ENCODE results near the gene DOCK1.

The DOCK1 gene

DNA sequence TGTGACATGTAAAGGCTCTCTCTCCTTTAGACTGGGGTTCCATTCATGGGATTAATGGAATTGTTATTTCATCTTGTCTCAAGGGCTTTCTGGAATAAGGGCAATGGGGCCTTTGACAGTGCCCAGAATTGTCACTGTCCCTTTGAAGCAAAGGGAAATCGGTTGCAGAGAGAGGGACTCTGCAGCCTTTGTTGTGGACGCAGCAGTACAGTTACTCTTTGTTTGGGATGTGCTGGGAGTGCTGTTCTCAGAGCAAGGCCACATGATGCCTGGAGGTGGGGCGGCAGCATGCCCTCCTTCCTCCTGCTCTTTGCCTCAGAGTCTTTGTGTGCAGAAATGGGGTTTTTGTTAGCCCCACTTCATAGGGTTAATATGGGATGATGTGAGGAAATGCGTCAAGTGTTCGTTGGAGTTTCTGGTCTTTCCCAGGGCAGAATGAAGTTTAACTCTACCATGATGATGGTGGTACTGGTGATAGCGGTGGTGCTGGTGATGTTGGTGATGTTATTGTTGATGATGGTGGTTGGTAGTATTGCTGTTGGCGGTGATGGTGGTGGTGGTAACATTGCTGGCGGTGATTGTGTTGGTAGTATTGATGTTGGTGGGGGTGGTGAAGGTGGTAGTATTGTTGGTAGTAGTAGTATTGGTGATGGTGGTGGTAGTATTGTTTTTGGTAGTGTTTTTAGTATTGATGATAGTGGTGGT is 45.3 kb downstream of the DOCK1 start:
- no peaks in the 10 kb centered on the region for H3K4me1 ChIP-seq (ENCODE audit: control insufficient read depth, insufficient read depth, low read length)
- H3K27ac ChIP-seq (ENCODE audit: low read length) = no peak overlapping the region
- H3K27me3 ChIP-seq (ENCODE audit: control insufficient read depth in 1 of 2, insufficient read depth in 2 of 2, low read length in 2 of 2) = no peaks in the 10 kb centered on the region
- no peak overlapping the region for H3K4me3 ChIP-seq (ENCODE audit: low read length in 2 of 2)
- H3K9ac ChIP-seq (ENCODE audit: low read length in 2 of 2) = no peak overlapping the region
- no peaks in the 10 kb centered on the region for H3K9me3 ChIP-seq (ENCODE audit: control insufficient read depth in 2 of 2, low read length in 2 of 2)
- H3K36me3 ChIP-seq (ENCODE audit: control insufficient read depth in 2 of 2, insufficient read depth in 2 of 2, low read length in 2 of 2) = no peaks in the 10 kb centered on the region

DNA sequence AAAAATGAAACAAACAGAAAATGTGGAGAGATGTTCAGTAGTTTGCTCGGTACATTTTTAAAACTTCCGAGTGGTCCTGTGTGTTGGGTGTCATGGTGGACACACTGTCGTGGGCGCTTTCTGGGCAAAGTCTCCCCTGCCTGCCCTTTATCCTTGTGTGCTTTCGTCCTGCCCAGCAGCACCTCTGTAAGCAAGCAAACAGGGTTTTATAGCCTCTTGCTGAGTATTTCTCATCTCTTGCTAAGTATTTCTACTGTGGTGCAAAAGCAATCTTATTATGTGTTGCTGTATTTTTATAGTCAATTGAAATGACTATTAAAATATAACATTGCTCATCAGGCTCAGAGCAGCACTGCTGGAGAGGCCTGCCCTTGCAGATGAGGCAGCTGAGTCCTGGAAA is 48.7 kb downstream of the DOCK1 start:
- H3K27ac ChIP-seq (ENCODE audit: low read length) = no peak overlapping the region
- H3K4me1 ChIP-seq (ENCODE audit: control insufficient read depth, insufficient read depth, low read length) = no peaks in the 10 kb centered on the region
- no peaks in the 10 kb centered on the region for H3K27me3 ChIP-seq (ENCODE audit: control insufficient read depth in 1 of 2, insufficient read depth in 2 of 2, low read length in 2 of 2)
- H3K4me3 ChIP-seq (ENCODE audit: low read length in 2 of 2) = no peak overlapping the region
- no peaks in the 10 kb centered on the region for H3K36me3 ChIP-seq (ENCODE audit: control insufficient read depth in 2 of 2, insufficient read depth in 2 of 2, low read length in 2 of 2)
- H3K9ac ChIP-seq (ENCODE audit: low read length in 2 of 2) = no peak overlapping the region
- no peaks in the 10 kb centered on the region for H3K9me3 ChIP-seq (ENCODE audit: control insufficient read depth in 2 of 2, low read length in 2 of 2)

DNA sequence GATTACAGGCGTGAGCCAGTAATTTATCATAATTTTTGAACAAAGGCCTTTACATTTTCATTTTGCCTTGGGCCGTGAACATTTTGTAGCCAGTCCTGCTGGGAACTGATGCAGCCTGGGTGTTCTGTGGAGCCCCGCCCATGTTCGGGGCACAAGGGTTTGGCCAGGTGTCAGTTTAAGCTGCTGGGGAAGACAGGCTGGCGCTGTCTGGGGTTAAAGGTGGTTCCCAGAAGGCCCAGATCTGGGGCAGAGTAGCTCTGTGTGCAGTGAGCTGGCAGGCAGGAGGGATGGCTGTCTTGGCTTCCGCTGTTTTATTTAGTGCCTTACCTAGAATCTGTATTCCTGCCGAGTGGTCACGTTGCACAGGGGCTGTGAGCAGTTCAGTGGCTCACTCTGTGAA is 50.2 kb downstream of the DOCK1 start:
- Histone ChIP-seq H3K36me3 (ENCODE audit: control insufficient read depth in 2 of 2, insufficient read depth in 2 of 2, low read length in 2 of 2) (no peaks in the 10 kb centered on the region), H3K27me3 (ENCODE audit: control insufficient read depth in 1 of 2, insufficient read depth in 2 of 2, low read length in 2 of 2) (no peaks in the 10 kb centered on the region), H3K9me3 (ENCODE audit: control insufficient read depth in 2 of 2, low read length in 2 of 2) (no peaks in the 10 kb centered on the region), H3K27ac (ENCODE audit: low read length) (no peak overlapping the region), H3K4me1 (ENCODE audit: control insufficient read depth, insufficient read depth, low read length) (no peaks in the 10 kb centered on the region), H3K9ac (ENCODE audit: low read length in 2 of 2) (no peak overlapping the region), H3K4me3 (ENCODE audit: low read length in 2 of 2) (no peak overlapping the region)

DNA sequence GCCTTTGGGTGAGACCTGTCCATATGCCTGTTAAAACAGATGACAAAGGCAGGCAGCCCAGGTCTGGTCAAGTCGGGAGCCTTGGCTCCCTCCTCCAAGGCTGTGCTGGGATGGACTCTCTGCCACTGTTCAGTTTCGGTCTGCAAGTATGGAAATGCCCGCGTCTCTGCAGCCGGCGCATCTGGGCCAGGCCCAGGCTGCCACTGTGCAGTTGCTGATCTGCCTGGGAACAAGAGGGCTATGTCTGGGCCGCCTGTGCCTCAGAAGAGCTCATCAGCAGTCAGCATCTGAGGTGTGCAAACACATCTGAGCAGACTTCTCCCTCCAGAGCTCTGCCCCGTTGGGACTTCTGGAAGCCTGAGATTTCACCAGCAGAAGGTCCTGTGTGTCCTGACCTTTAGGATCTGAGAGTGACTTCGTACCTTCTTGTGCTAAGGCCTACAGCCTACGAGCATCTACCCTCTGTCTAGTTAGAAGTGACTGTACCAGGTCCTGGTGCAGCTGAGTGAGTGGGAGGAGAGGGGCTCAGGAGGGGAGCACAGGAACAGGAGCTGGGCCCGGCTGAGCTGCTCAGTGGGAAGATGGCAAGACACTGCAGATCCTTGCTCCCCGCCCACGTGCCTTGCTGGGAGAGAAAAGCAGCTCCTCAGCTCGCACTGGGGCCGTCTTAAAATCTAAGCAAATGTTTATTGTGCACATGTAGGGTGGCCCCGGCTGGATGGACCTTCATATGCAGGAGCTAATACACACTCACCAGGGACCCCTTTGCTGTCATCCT is 50.9 kb downstream of the DOCK1 start:
- no peak overlapping the region for H3K4me3 ChIP-seq (ENCODE audit: low read length in 2 of 2)

DNA sequence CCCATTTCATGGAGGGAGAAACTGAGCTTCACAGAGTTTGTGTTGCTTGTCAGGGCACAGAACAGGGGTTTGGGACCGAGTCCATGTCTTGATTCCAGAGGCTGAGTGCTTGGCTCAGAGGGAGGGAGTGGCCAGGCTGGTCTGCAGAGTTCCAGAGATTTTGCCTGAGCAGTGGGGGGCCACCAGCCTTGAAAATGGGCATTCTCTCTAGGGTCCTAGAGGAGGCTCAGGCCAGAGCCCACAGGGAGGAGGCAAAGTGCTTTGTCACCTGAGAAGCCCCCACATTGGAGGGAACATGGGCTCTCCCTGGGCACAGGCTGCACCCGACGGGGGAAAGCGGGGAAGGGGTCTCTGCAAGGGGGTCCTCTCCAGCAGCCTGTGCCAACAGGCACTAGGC is 51.5 kb downstream of the DOCK1 start:
- Histone ChIP-seq H3K9ac (ENCODE audit: low read length in 2 of 2) (no peak overlapping the region), H3K27me3 (ENCODE audit: control insufficient read depth in 1 of 2, insufficient read depth in 2 of 2, low read length in 2 of 2) (no peaks in the 10 kb centered on the region), H3K9me3 (ENCODE audit: control insufficient read depth in 2 of 2, low read length in 2 of 2) (no peaks in the 10 kb centered on the region), H3K36me3 (ENCODE audit: control insufficient read depth in 2 of 2, insufficient read depth in 2 of 2, low read length in 2 of 2) (no peaks in the 10 kb centered on the region), H3K27ac (ENCODE audit: low read length) (no peak overlapping the region), H3K4me1 (ENCODE audit: control insufficient read depth, insufficient read depth, low read length) (no peaks in the 10 kb centered on the region), H3K4me3 (ENCODE audit: low read length in 2 of 2) (no peak overlapping the region)

More for the DNA sequence above, 50.9 kb downstream of the DOCK1 start:
- no peaks in the 10 kb centered on the region for H3K36me3 ChIP-seq (ENCODE audit: control insufficient read depth in 2 of 2, insufficient read depth in 2 of 2, low read length in 2 of 2)
- H3K9me3 ChIP-seq (ENCODE audit: control insufficient read depth in 2 of 2, low read length in 2 of 2) = no peaks in the 10 kb centered on the region
- H3K27me3 ChIP-seq (ENCODE audit: control insufficient read depth in 1 of 2, insufficient read depth in 2 of 2, low read length in 2 of 2) = no peaks in the 10 kb centered on the region
- H3K4me1 ChIP-seq (ENCODE audit: control insufficient read depth, insufficient read depth, low read length) = no peaks in the 10 kb centered on the region
- H3K9ac ChIP-seq (ENCODE audit: low read length in 2 of 2) = no peak overlapping the region
- no peak overlapping the region for H3K27ac ChIP-seq (ENCODE audit: low read length)

DNA sequence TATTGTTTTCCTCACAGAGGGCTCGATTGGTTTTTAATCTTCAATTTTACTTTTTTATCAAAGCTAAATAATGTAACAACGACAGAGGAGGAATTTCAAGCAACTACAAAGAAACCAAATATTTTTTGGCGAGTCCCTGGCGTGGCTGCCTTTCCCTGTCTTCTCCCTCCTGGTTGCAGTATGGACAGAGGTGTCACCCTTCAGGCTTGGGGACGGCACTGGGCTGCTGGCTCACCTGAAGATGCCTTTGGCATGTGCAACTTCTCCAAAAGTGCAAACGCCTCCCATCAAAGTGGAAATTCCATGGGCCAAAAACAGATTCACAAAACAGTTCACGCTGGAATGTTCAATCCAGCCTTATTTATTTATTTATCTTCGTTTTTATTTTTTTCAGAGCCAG is 51.9 kb downstream of the DOCK1 start:
- H3K36me3 ChIP-seq (ENCODE audit: control insufficient read depth in 2 of 2, insufficient read depth in 2 of 2, low read length in 2 of 2) = no peaks in the 10 kb centered on the region
- no peak overlapping the region for H3K27ac ChIP-seq (ENCODE audit: low read length)
- H3K4me1 ChIP-seq (ENCODE audit: control insufficient read depth, insufficient read depth, low read length) = no peaks in the 10 kb centered on the region
- no peaks in the 10 kb centered on the region for H3K27me3 ChIP-seq (ENCODE audit: control insufficient read depth in 1 of 2, insufficient read depth in 2 of 2, low read length in 2 of 2)
- H3K9ac ChIP-seq (ENCODE audit: low read length in 2 of 2) = no peak overlapping the region
- no peak overlapping the region for H3K4me3 ChIP-seq (ENCODE audit: low read length in 2 of 2)
- H3K9me3 ChIP-seq (ENCODE audit: control insufficient read depth in 2 of 2, low read length in 2 of 2) = no peaks in the 10 kb centered on the region

DNA sequence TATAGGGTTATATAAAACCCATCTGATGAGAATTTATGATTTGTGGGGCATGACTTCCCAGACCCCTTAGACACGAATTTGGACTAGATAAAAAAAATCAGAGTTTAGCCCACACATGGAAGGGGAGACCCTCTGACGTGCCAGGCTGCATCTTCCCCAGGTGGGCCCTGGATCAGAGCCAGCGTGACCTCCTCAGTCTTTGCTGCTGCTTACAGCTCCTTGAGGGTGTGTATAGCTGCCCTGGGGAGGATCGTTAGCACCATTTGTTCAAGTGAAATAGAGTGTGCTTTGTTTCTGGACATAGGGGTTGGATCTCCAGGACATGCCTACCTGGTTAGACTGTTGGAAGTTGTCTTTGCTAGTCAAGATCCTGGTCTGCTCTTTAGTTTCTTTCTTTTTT is 54.2 kb downstream of the DOCK1 start:
- Histone ChIP-seq H3K4me3 (ENCODE audit: low read length in 2 of 2) (no peak overlapping the region), H3K27me3 (ENCODE audit: control insufficient read depth in 1 of 2, insufficient read depth in 2 of 2, low read length in 2 of 2) (no peaks in the 10 kb centered on the region), H3K9ac (ENCODE audit: low read length in 2 of 2) (no peak overlapping the region), H3K27ac (ENCODE audit: low read length) (no peak overlapping the region), H3K9me3 (ENCODE audit: control insufficient read depth in 2 of 2, low read length in 2 of 2) (no peaks in the 10 kb centered on the region), H3K36me3 (ENCODE audit: control insufficient read depth in 2 of 2, insufficient read depth in 2 of 2, low read length in 2 of 2) (no peaks in the 10 kb centered on the region), H3K4me1 (ENCODE audit: control insufficient read depth, insufficient read depth, low read length) (no peaks in the 10 kb centered on the region)

DNA sequence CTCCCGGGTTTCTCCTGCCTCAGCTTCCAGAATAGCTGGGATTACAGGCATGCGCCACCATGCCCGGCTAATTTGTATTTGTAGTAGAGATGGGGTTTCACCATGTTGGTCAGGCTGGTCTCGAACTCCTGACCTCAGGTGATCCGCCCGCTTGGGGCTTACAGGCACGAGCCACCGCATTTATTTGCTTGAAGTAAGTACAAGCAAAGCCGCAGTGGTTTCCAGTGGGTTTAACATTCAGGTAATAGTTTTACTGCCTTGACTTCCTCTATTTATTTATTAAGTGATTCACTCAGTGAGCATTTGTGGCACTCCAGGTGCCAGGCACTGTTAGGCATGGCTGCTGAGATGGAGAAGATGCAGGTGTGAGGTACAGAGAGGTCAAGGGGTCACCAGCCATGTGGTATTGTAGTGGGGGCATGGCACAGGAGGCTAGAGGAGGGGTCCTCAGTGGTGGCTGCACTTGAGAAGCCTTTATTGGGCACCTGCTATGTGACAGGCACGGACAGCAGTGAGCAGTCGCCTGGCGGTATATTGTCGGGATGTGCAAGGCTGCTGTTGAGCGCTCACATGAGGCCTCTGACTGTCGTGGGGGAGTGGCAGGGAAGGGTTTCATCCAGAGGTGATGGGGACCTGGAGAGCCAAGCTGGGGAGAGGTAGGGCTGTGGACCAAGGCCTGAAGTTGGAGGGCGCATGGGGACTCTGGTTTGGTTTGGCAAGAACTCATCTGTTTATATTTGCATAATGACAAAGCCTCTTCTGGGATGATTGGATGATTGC is 54.9 kb downstream of the DOCK1 start:
- H3K9ac ChIP-seq (ENCODE audit: low read length in 2 of 2) = no peak overlapping the region
- H3K36me3 ChIP-seq (ENCODE audit: control insufficient read depth in 2 of 2, insufficient read depth in 2 of 2, low read length in 2 of 2) = no peaks in the 10 kb centered on the region
- H3K27me3 ChIP-seq (ENCODE audit: control insufficient read depth in 1 of 2, insufficient read depth in 2 of 2, low read length in 2 of 2) = no peaks in the 10 kb centered on the region
- H3K4me3 ChIP-seq (ENCODE audit: low read length in 2 of 2) = no peak overlapping the region
- no peak overlapping the region for H3K27ac ChIP-seq (ENCODE audit: low read length)
- H3K9me3 ChIP-seq (ENCODE audit: control insufficient read depth in 2 of 2, low read length in 2 of 2) = no peaks in the 10 kb centered on the region
- H3K4me1 ChIP-seq (ENCODE audit: control insufficient read depth, insufficient read depth, low read length) = no peaks in the 10 kb centered on the region

DNA sequence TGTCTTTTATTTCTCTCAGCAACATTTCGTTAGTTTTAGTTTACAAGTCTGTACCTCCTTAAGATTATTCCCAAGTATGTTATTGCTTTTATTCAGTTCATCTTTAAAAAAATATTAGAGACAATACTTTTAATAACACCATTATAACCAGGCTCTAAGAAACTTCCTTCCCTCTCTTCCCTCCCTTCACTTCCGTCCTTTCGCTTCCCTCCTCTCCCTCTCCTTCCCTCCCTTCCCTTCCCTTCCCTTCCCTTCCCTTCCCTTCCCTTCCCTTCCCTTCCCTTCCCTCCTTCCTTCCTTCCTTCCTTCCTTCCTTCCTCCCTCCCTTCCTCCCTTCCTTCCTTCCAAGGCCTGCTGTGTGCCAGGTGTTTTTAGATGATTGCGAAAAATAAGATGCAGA is 58.1 kb downstream of the DOCK1 start:
- no peaks in the 10 kb centered on the region for H3K9me3 ChIP-seq (ENCODE audit: control insufficient read depth in 2 of 2, low read length in 2 of 2)
- no peak overlapping the region for H3K27ac ChIP-seq (ENCODE audit: low read length)
- H3K9ac ChIP-seq (ENCODE audit: low read length in 2 of 2) = no peak overlapping the region
- no peaks in the 10 kb centered on the region for H3K36me3 ChIP-seq (ENCODE audit: control insufficient read depth in 2 of 2, insufficient read depth in 2 of 2, low read length in 2 of 2)
- no peaks in the 10 kb centered on the region for H3K4me1 ChIP-seq (ENCODE audit: control insufficient read depth, insufficient read depth, low read length)
- no peaks in the 10 kb centered on the region for H3K27me3 ChIP-seq (ENCODE audit: control insufficient read depth in 1 of 2, insufficient read depth in 2 of 2, low read length in 2 of 2)
- H3K4me3 ChIP-seq (ENCODE audit: low read length in 2 of 2) = no peak overlapping the region

DNA sequence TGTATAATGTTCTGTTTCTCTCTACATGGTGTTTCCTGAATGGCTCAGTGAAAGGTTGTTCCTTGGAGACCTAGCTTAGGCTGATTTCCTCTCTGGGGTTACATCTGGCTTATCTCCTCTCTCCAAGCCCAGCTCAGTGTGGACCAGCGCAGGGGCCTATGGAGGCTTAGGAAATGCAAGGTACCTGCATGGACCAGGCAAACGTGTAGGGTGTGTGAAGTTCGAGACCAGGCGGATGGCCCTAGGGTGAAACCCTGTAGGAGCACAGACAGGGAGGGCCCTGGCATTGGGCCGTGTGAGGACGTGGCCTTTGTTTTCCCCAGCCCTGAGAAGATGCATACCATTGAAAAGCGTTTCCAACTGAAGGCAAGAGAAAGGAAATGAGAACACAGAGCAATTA is 59.0 kb downstream of the DOCK1 start:
- Histone ChIP-seq H3K27me3 (ENCODE audit: control insufficient read depth in 1 of 2, insufficient read depth in 2 of 2, low read length in 2 of 2) (no peaks in the 10 kb centered on the region), H3K9me3 (ENCODE audit: control insufficient read depth in 2 of 2, low read length in 2 of 2) (no peaks in the 10 kb centered on the region), H3K4me3 (ENCODE audit: low read length in 2 of 2) (no peak overlapping the region), H3K9ac (ENCODE audit: low read length in 2 of 2) (no peak overlapping the region), H3K27ac (ENCODE audit: low read length) (no peak overlapping the region), H3K36me3 (ENCODE audit: control insufficient read depth in 2 of 2, insufficient read depth in 2 of 2, low read length in 2 of 2) (no peaks in the 10 kb centered on the region), H3K4me1 (ENCODE audit: control insufficient read depth, insufficient read depth, low read length) (no peaks in the 10 kb centered on the region)
